H1 (cell line): ENCODE results near the gene RPSA. TPM values are rescaled to one million over a fixed set of nuclear protein-coding genes. Genes with fewer than 3 reads are reported as not detected.

Source experiments
- CTCF ChIA-PET: fragments of 300-600 bp; sonication (Branson Sonifier 250); formaldehyde crosslinking; loops from one replicate; lab custom pipeline; 2021; ENCODE audit not compliant: partially characterized antibody; lab: Charles Lee
- POLR2A ChIA-PET: fragments of 300-600 bp; sonication (Branson Sonifier 250); formaldehyde crosslinking; loops from one replicate; lab custom pipeline; 2021; ENCODE audit warnings: inconsistent platforms; ENCODE audit not compliant: partially characterized antibody; lab: Charles Lee
- DNase-seq, 2 experiments: peaks; one replicate each; pipeline versions ENCODE4 v3.0.0 to v3.0.0-alpha.2; 2010 to 2022; ENCODE audit warnings: low spot score in 2 of 2, low read depth in 1 of 2, mixed read lengths in 1 of 2
- FAIRE-seq: peaks from 2 replicates; lab custom pipeline; 2011; peaks lifted over from hg19 to GRCh38; lab: Jason Lieb, UNC
- H2AFZ ChIP-seq: 2 replicates; pipeline ENCODE4 v1.8.1; 2012; ENCODE audit warnings: low read length, inconsistent platforms
- H2AK5ac ChIP-seq: 2 replicates; pipeline ENCODE4 v1.6.1; 2013; ENCODE audit warnings: low read depth, low read length
- H2BK120ac ChIP-seq: replicated peaks from 2 replicates; pipeline ENCODE3; 2013; ENCODE audit warnings: low read depth, low read length, inconsistent platforms
- H2BK12ac ChIP-seq: 2 replicates; pipeline ENCODE4 v1.6.1; 2013; ENCODE audit warnings: low read depth, low read length
- H2BK15ac ChIP-seq: 2 replicates; pipeline ENCODE4 v1.6.1; 2013; ENCODE audit warnings: low read length
- H2BK20ac ChIP-seq: 2 replicates; pipeline ENCODE4 v1.6.1; 2013; ENCODE audit warnings: low read length
- H2BK5ac ChIP-seq: 2 replicates; pipeline ENCODE4 v1.6.1; 2013; ENCODE audit warnings: low read depth, low read length
- H3K14ac ChIP-seq: 2 replicates; pipeline ENCODE4 v1.6.1; 2013; ENCODE audit warnings: inconsistent platforms; ENCODE audit not compliant: insufficient read length
- H3K18ac ChIP-seq: 2 replicates; pipeline ENCODE4 v1.6.1; 2013; ENCODE audit warnings: low read length; ENCODE audit errors: extremely low read depth
- H3K23ac ChIP-seq: 2 replicates; pipeline ENCODE4 v1.6.1; 2013; ENCODE audit warnings: inconsistent platforms; ENCODE audit not compliant: insufficient read length
- H3K23me2 ChIP-seq: 2 replicates; pipeline ENCODE4 v1.6.1; 2013; ENCODE audit warnings: low read depth, low read length
- H3K27ac ChIP-seq: 2 replicates; pipeline ENCODE4 v1.6.1; 2011; ENCODE audit warnings: low read depth, low read length, inconsistent platforms
- H3K27me3 ChIP-seq, 4 experiments: replicated peaks in 1 of 4; 1 replicate in 1 of 4; 2 replicates in 3 of 4; pipeline versions ENCODE4 v1.6.1 to v1.8.1; 2011 to 2013; ENCODE audit warnings: low read length in 3 of 4, mild to moderate bottlenecking in 3 of 4, inconsistent platforms in 2 of 4, mixed read lengths in 2 of 4, moderate library complexity in 1 of 4; ENCODE audit not compliant: control insufficient read depth in 3 of 4, insufficient read depth in 3 of 4; ENCODE audit errors: extremely low read depth in 1 of 4
- H3K36me3 ChIP-seq, 4 experiments: 2 replicates each; pipeline versions ENCODE4 v1.6.1 to v1.8.1; 2011 to 2013; ENCODE audit warnings: mild to moderate bottlenecking in 4 of 4, low read length in 3 of 4, moderate library complexity in 2 of 4, control low read depth in 1 of 4, inconsistent platforms in 1 of 4; ENCODE audit not compliant: insufficient read depth in 4 of 4, control insufficient read depth in 2 of 4
- H3K4ac ChIP-seq: replicated peaks from 2 replicates; pipeline ENCODE3; 2013; ENCODE audit warnings: low read length, low read depth, mixed read lengths, inconsistent platforms; ENCODE audit not compliant: insufficient read length
- H3K4me1 ChIP-seq, 4 experiments: replicated peaks in 1 of 4; 1 replicate in 1 of 4; 2 replicates in 3 of 4; pipeline versions ENCODE4 v1.6.1 to v1.8.1; 2011 to 2013; ENCODE audit warnings: low read length in 3 of 4, inconsistent platforms in 2 of 4, mixed read lengths in 1 of 4; ENCODE audit not compliant: insufficient read depth in 4 of 4, control insufficient read depth in 3 of 4
- H3K4me2 ChIP-seq, 2 experiments: 2 replicates each; pipeline versions ENCODE4 v1.6.1 to v1.8.1; 2011 to 2013; ENCODE audit warnings: low read depth in 2 of 2, low read length in 2 of 2, control low read depth in 1 of 2, inconsistent platforms in 1 of 2, mild to moderate bottlenecking in 1 of 2; ENCODE audit not compliant: insufficient read depth in 1 of 2
- H3K4me3 ChIP-seq, 4 experiments: fragments of 200-600, 300-600 bp in 1 of 4; sonication (generic), shearing (Covaris generic), sonication (Bioruptor Twin) in 1 of 4; 2 replicates each; pipeline versions ENCODE4 v1.5.1 to v1.8.1; 2011 to 2016; ENCODE audit warnings: low read length in 4 of 4, low read depth in 3 of 4, control low read depth in 2 of 4, inconsistent platforms in 2 of 4, mild to moderate bottlenecking in 2 of 4, mixed read lengths in 1 of 4, moderate library complexity in 1 of 4; ENCODE audit not compliant: insufficient read depth in 2 of 4; ENCODE audit errors: extremely low read depth in 1 of 4
- H3K56ac ChIP-seq: replicated peaks from 2 replicates; pipeline ENCODE3; 2013; ENCODE audit warnings: low read depth, mild to moderate bottlenecking, mixed read lengths, low read length, inconsistent platforms; ENCODE audit not compliant: insufficient read length
- H3K79me1 ChIP-seq: 2 replicates; pipeline ENCODE4 v1.6.1; 2013; ENCODE audit warnings: low read depth, low read length, control low read depth
- H3K79me2 ChIP-seq, 2 experiments: 2 replicates each; pipeline versions ENCODE4 v1.6.1 to v1.8.1; 2012 to 2013; ENCODE audit warnings: low read length in 2 of 2, mild to moderate bottlenecking in 2 of 2, inconsistent platforms in 1 of 2; ENCODE audit not compliant: insufficient read depth in 2 of 2, control insufficient read depth in 1 of 2
- H3K9ac ChIP-seq, 4 experiments: replicated peaks in 1 of 4; 1 replicate in 1 of 4; 2 replicates in 3 of 4; pipeline versions ENCODE4 v1.6.1 to v1.8.1; 2011 to 2013; ENCODE audit warnings: low read depth in 3 of 4, low read length in 3 of 4, control low read depth in 2 of 4, mild to moderate bottlenecking in 2 of 4, moderate library complexity in 2 of 4, inconsistent platforms in 1 of 4; ENCODE audit errors: extremely low read depth in 1 of 4
- H3K9me3 ChIP-seq, 2 experiments: 2 replicates each; pipeline versions ENCODE4 v1.6.1 to v1.8.1; 2012 to 2013; ENCODE audit warnings: mild to moderate bottlenecking in 2 of 2, moderate library complexity in 2 of 2, control low read depth in 1 of 2, inconsistent platforms in 1 of 2, low read depth in 1 of 2, low read length in 1 of 2, mixed read lengths in 1 of 2; ENCODE audit not compliant: insufficient read depth in 2 of 2
- H4K20me1 ChIP-seq, 2 experiments: replicated peaks in 1 of 2; 2 replicates each; pipeline versions ENCODE3 to v1.8.1; 2011 to 2013; ENCODE audit warnings: inconsistent platforms in 2 of 2, low read length in 2 of 2, mild to moderate bottlenecking in 1 of 2; ENCODE audit not compliant: insufficient read depth in 2 of 2, control insufficient read depth in 1 of 2
- H4K5ac ChIP-seq: 2 replicates; pipeline ENCODE4 v1.6.1; 2013; ENCODE audit warnings: low read length, low read depth, mixed read lengths, inconsistent platforms; ENCODE audit not compliant: insufficient read length
- H4K8ac ChIP-seq: 2 replicates; pipeline ENCODE4 v1.8.0; 2013; ENCODE audit warnings: mild to moderate bottlenecking, moderate library complexity, low read length, inconsistent platforms; ENCODE audit not compliant: insufficient read depth; ENCODE audit errors: extremely low read depth
- H4K91ac ChIP-seq: replicated peaks from 2 replicates; pipeline ENCODE3; 2013; ENCODE audit warnings: low read length, mixed read lengths, inconsistent platforms; ENCODE audit not compliant: insufficient read length
- CHD2 ChIP-seq: IDR thresholded peaks from 2 replicates; pipeline ENCODE4 v1.6.1; 2012; ENCODE audit warnings: low read length, improper control_type of control experiment
- POLR2A ChIP-seq, 2 experiments: IDR thresholded peaks; 1 replicate in 1 of 2; 2 replicates in 1 of 2; pipeline ENCODE4 v1.6.1; 2011; ENCODE audit warnings: low read depth in 2 of 2, low read length in 2 of 2, mild to moderate bottlenecking in 2 of 2; ENCODE audit errors: control extremely low read depth in 1 of 2
- POLR2AphosphoS5 ChIP-seq: IDR thresholded peaks from 2 replicates; pipeline ENCODE4 v1.6.1; 2011; ENCODE audit warnings: low read depth, low read length
- TCF12 ChIP-seq: IDR thresholded peaks from 2 replicates; pipeline ENCODE4 v1.6.1; 2011; ENCODE audit warnings: low read depth, mild to moderate bottlenecking, low read length
- WGBS, 2 experiments: shearing (Covaris generic) in 1 of 2; methylation state at CpG; one replicate each; pipeline versions ENCODE4 v1.1.6 to v1.1.7; 2013 to 2015; ENCODE audit warnings: low lambda C conversion rate in 2 of 2, mixed read lengths in 2 of 2, inconsistent platforms in 1 of 2, low coverage in 1 of 2, missing lambda C conversion rate in 1 of 2; ENCODE audit not compliant: insufficient replicate concordance in 2 of 2, insufficient coverage in 1 of 2, insufficient read length in 1 of 2; ENCODE audit errors: extremely low coverage in 1 of 2, missing lambda C conversion rate in 1 of 2; 5-methylcytosine and 5-hydroxymethylcytosine counted together
- polyA plus RNA-seq, 7 experiments: library from polyadenylated mRNA; depleted of rRNA in 3 of 7; stranded (reverse) in 5 of 7; unstranded in 2 of 7; fragments of >200 nt in 5 of 7; fragments of 200-250 nt in 2 of 7; gene quantifications; 1 replicate in 5 of 7; 2 replicates in 1 of 7; 4 replicates in 1 of 7; pipeline versions ENCODE4 v1.2.1 to v1.2.3, GENCODE V29; 2011 to 2013; ENCODE audit warnings: missing spikeins in 2 of 7, mixed read lengths in 2 of 7
- total RNA-seq: library from RNA; stranded (reverse); fragmentation: NEBNext Ultra II Directional; extraction: Animal tissue kit (Norgen Biotek cat#: 25700); gene quantifications from 2 replicates; pipeline ENCODE4 v1.2.1, GENCODE V29; 2021

The RPSA gene
- total and polyA plus RNA-seq, 2 of the 8 experiments (the other 6 are each of a cell fraction or from before 2014, with no cell fraction given) = 2,661 to 7,468 TPM

- no peak overlapping the region for H2BK12ac ChIP-seq
- WGBS, 2 experiments = 93% methylated on average over 1 of the region's 1 CpG; no CpG with 5 or more reads in 1 of the 2 experiments
- no peak overlapping the region for H3K27ac ChIP-seq
- H2BK20ac ChIP-seq = no peak overlapping the region
- no peaks in the 10 kb centered on the region for H3K27me3 ChIP-seq
- ChIA-PET POLR2A (interaction anchor here (0.8 to 18.6 kb wide), 8 partner anchors 14 to 91 kb away, joined by 3 to 771 read pairs (median 14); partner anchors contain the start of genes RPSA and SLC25A38), CTCF (interaction anchor here (0.6 to 3.7 kb wide), 11 partner anchors 9 to 134 kb away, joined by 4 to 30 read pairs (median 7); partner anchors contain the start of gene RPSA)
- no peaks in the 10 kb centered on the region for H3K9me3 ChIP-seq
- peak overlapping the region; percentile 62; the same call in 1 of the 2 replicates for H2BK15ac ChIP-seq
- FAIRE-seq = no peak
- H3K56ac ChIP-seq = no peak overlapping the region
- H3K14ac ChIP-seq = no peak overlapping the region
- H2BK5ac ChIP-seq = peak overlapping the region; percentile 15; the same call in 1 of the 2 replicates
- no peak overlapping the region for H3K23ac ChIP-seq
- no peak overlapping the region for H3K4me3 ChIP-seq
- H3K4me1 ChIP-seq = peaks cover 0 to 3% (median 0%) of the 10 kb centered on the region in 4 experiments; a peak in 3 of 7 replicates
- H3K18ac ChIP-seq = no peak overlapping the region
- H3K4ac ChIP-seq = no peak overlapping the region
- H4K91ac ChIP-seq = no peak overlapping the region
- DNase-seq = peak in 1 of 2 experiments; percentile 57
- H3K36me3 ChIP-seq = peaks cover 13 to 38% (median 27%) of the 10 kb centered on the region in 4 experiments
- no peak overlapping the region for H2AFZ ChIP-seq
- no peaks in the 10 kb centered on the region for H3K79me1 ChIP-seq
- H4K20me1 ChIP-seq = peaks cover 4 to 8% of the 10 kb centered on the region in 2 experiments
- 0 out of 2 replicates have a peak overlapping the region, but pooled peaks have one; percentile 2 for H2AK5ac ChIP-seq
- no peak overlapping the region for H3K9ac ChIP-seq
- H4K5ac ChIP-seq = no peak overlapping the region
- H3K4me2 ChIP-seq = no peak overlapping the region
- H3K79me2 ChIP-seq = no peaks in the 10 kb centered on the region
- H3K23me2 ChIP-seq = no peaks in the 10 kb centered on the region
- no peak overlapping the region for H2BK120ac ChIP-seq
- TF ChIP-seq TCF12 (no peak), CHD2 (0 out of 2 replicates have a peak, but pooled peaks have one; percentile 0), POLR2A (IDR thresholded peaks at IDR 0.05; ENCODE audit: control extremely low read depth in 1 of 2, low read depth in 2 of 2, low read length in 2 of 2) (peak; percentile 34 to 53; a peak in 2 of 3 replicates), POLR2AphosphoS5 (peak; percentile 94)
- TF ChIP-seq, all 59 proteins: peak for 3
- H4K8ac ChIP-seq = no peak overlapping the region
These were observed 9.5 kb downstream of the RPSA start for GRCh38 chr3:39415983-39416382.
